Suprapubic skin (tissue), 3 donors: Measurements from ENCODE around the gene PRR33.

Experiments
- CTCF ChIP-seq, 2 donors: fragments of 200-600 bp in 1 of 2; fragments of 450-650 bp in 1 of 2; sonication (generic) in 1 of 2; IDR thresholded peaks; one replicate each; pipeline ENCODE4 v1.5.1; 2016 to 2019; ENCODE audit warnings: antibody characterized with exemption in 2 of 2, mild to moderate bottlenecking in 1 of 2, moderate library complexity in 1 of 2
- POLR2AphosphoS5 ChIP-seq, 3 donors: sonication (generic); formaldehyde crosslinking; IDR thresholded peaks; one replicate each; pipeline ENCODE4 v1.6.1; 2017; ENCODE audit warnings: antibody characterized with exemption in 3 of 3

DNA sequence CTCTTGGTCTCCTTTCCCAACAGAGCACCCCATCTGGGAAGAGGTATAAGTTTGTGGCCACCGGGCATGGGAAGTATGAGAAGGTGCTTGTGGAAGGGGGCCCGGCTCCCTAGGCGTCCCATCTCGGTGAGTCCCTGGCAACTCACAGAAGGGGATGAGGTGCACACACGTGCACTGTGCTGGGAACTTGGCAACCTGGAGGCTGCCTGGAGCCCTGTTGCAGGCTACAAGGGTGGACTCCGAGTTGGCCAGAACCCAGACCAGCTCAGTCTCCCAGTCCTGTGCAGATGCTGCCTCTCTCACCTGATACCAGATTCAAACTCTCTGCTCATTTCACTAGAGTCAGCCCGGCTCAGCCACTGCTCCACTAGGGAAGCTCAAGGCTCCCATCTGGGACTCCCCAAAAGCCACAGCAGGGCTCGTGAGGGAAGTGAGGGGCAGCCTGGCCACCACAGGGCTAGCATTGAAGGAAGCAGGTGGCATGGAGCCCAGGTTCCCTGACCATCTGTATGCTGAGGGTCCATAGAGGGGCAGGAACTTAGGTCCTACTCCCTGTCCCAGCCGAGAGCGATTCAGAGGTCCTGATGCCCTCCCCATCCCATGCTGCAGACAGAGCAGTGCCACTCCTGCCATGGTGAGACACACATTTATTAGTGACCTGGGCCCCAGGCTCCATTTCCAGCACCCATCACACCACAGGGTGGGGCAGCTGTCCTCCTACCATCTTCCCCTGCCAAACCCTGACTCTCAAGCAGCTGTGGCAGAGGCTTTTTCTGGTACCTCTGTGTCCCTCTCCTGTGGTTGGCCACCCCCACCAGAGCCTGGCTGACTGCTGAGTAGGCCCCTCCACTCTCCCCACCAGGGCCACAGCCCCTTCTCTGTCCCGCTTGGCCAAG is 4.0 kb downstream of the PRR33 start:
- no peak for TF ChIP-seq CTCF (IDR thresholded peaks at IDR 0.05)
- no peak for TF ChIP-seq POLR2AphosphoS5 (IDR thresholded peaks at IDR 0.05)
